Neural progenitor cell (in vitro differentiated cells): ENCODE results near the gene RAPGEF6.

Experiments used
- EZH2 ChIP-seq: fragments of 200-600 bp; sonication (generic); IDR thresholded peaks from 2 replicates; pipeline ENCODE4 v1.6.1; 2017; ENCODE audit warnings: antibody characterized with exemption, mild to moderate bottlenecking, moderate library complexity
- EZH2phosphoT487 ChIP-seq: fragments of 200-600 bp; sonication (generic); IDR thresholded peaks from 2 replicates; pipeline ENCODE4 v1.6.1; 2017; ENCODE audit warnings: antibody characterized with exemption
- TF ChIP-seq, protein P1 (sequence below): fragments of 200-600 bp; sonication (generic); IDR thresholded peaks from 2 replicates; pipeline ENCODE4 v1.5.1; 2017; ENCODE audit warnings: antibody characterized with exemption, mild to moderate bottlenecking

DNA sequence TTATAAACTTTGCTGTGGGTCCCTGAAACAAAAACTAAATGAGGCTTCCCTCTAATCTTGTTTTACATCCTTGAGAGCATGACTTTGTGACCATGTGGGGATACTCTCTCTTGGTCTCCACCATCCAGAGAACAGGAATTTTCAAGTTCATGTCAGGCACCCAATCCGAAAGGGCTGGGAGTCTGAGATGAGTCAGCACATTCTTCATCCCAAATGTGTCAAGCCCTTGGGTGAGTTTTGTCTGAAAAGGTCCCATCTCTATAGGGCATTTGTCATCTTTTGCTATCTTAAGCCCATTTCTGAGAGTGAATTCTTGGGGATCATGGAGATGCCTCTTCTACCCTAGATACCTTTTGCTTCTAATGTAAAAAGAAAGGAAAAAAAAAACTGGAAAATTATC lies 26.9 kb upstream of the RAPGEF6 start:
- TF ChIP-seq, protein P1, sequence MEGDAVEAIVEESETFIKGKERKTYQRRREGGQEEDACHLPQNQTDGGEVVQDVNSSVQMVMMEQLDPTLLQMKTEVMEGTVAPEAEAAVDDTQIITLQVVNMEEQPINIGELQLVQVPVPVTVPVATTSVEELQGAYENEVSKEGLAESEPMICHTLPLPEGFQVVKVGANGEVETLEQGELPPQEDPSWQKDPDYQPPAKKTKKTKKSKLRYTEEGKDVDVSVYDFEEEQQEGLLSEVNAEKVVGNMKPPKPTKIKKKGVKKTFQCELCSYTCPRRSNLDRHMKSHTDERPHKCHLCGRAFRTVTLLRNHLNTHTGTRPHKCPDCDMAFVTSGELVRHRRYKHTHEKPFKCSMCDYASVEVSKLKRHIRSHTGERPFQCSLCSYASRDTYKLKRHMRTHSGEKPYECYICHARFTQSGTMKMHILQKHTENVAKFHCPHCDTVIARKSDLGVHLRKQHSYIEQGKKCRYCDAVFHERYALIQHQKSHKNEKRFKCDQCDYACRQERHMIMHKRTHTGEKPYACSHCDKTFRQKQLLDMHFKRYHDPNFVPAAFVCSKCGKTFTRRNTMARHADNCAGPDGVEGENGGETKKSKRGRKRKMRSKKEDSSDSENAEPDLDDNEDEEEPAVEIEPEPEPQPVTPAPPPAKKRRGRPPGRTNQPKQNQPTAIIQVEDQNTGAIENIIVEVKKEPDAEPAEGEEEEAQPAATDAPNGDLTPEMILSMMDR = no peak
- TF ChIP-seq EZH2 (no peak), EZH2phosphoT487 (no peak)
